CD14-positive monocyte (primary cell): ENCODE measurements around the gene USB1. TPM values are rescaled to one million over a fixed set of nuclear protein-coding genes. Genes with fewer than 3 reads are reported as not detected.

ENCODE experiments used
- DNase-seq, 3 donors: peaks; one replicate each; pipeline ENCODE4 v3.0.0-alpha.2; 2011 to 2022
- H2AFZ ChIP-seq: 2 replicates; pipeline ENCODE4 v1.6.0; 2012; ENCODE audit warnings: mild to moderate bottlenecking, low read depth, low read length, inconsistent platforms; ENCODE audit not compliant: insufficient read depth, poor library complexity, severe bottlenecking
- H3K27ac ChIP-seq, 2 donors: 1 replicate in 1 of 2; 2 replicates in 1 of 2; pipeline ENCODE4 v1.5.1; 2012 to 2013; ENCODE audit warnings: low read length in 2 of 2, control low read depth in 1 of 2, inconsistent platforms in 1 of 2, low read depth in 1 of 2, mild to moderate bottlenecking in 1 of 2
- H3K27me3 ChIP-seq, 2 donors: one replicate each; pipeline versions ENCODE4 v1.6.0 to v1.6.1; 2011 to 2013; ENCODE audit warnings: low read length in 2 of 2; ENCODE audit not compliant: control insufficient read depth in 2 of 2, insufficient read depth in 2 of 2
- H3K36me3 ChIP-seq, 2 donors: replicated peaks in 1 of 2; 1 replicate in 1 of 2; 2 replicates in 1 of 2; pipeline versions ENCODE4 v1.5.1 to v1.6.1; 2012 to 2013; ENCODE audit warnings: low read length in 2 of 2, control low read depth in 1 of 2, inconsistent platforms in 1 of 2, mild to moderate bottlenecking in 1 of 2; ENCODE audit not compliant: insufficient read depth in 2 of 2, control insufficient read depth in 1 of 2
- H3K4me1 ChIP-seq, 2 donors: 1 replicate in 1 of 2; 2 replicates in 1 of 2; pipeline versions ENCODE4 v1.5.1 to v1.6.1; 2012 to 2013; ENCODE audit warnings: low read length in 2 of 2, control low read depth in 1 of 2, inconsistent platforms in 1 of 2, mild to moderate bottlenecking in 1 of 2, moderate library complexity in 1 of 2; ENCODE audit not compliant: insufficient read depth in 2 of 2, control insufficient read depth in 1 of 2
- H3K4me2 ChIP-seq: replicated peaks from 2 replicates; pipeline ENCODE3; 2012; ENCODE audit warnings: low read length, moderate library complexity, mild to moderate bottlenecking; ENCODE audit not compliant: poor library complexity, severe bottlenecking; ENCODE audit errors: extremely low read depth
- H3K4me3 ChIP-seq, 3 experiments: fragments of 200-600 bp in 1 of 3; sonication (generic) in 1 of 3; replicated peaks in 1 of 3; 1 replicate in 2 of 3; 2 replicates in 1 of 3; pipeline ENCODE4 v1.5.1; 2011 to 2013; ENCODE audit warnings: low read length in 3 of 3, mild to moderate bottlenecking in 3 of 3, control low read depth in 2 of 3, low read depth in 2 of 3, inconsistent platforms in 1 of 3, moderate library complexity in 1 of 3
- H3K79me2 ChIP-seq: 2 replicates; pipeline ENCODE4 v1.6.0; 2012; ENCODE audit warnings: mild to moderate bottlenecking, control low read depth, inconsistent platforms, low read length, moderate library complexity; ENCODE audit not compliant: insufficient read depth
- H3K9ac ChIP-seq: 2 replicates; pipeline ENCODE4 v1.6.0; 2017; ENCODE audit warnings: low read length, mild to moderate bottlenecking; ENCODE audit not compliant: insufficient read depth, poor library complexity, severe bottlenecking
- H3K9me3 ChIP-seq, 2 donors: replicated peaks in 1 of 2; 1 replicate in 1 of 2; 2 replicates in 1 of 2; pipeline versions ENCODE4 v1.5.1 to v1.6.1; 2012 to 2013; ENCODE audit warnings: low read length in 2 of 2, control low read depth in 1 of 2; ENCODE audit not compliant: control insufficient read depth in 1 of 2, insufficient read depth in 1 of 2
- H4K20me1 ChIP-seq: 2 replicates; pipeline ENCODE4 v1.6.0; 2012; ENCODE audit warnings: mild to moderate bottlenecking, low read length, control low read depth, moderate library complexity; ENCODE audit not compliant: insufficient read depth
- H3K27ac Mint-ChIP-seq, 7 donors: one replicate each; pipeline ENCODE4 v1.8.0; 2020; ENCODE audit warnings: mild to moderate bottlenecking in 7 of 7, mixed read lengths in 7 of 7, moderate library complexity in 6 of 7, inconsistent platforms in 2 of 7
- H3K27me3 Mint-ChIP-seq, 3 donors: one replicate each; pipeline ENCODE4 v1.8.0; 2021 to 2022; ENCODE audit warnings: low read depth in 3 of 3, mild to moderate bottlenecking in 3 of 3, mixed read lengths in 3 of 3, moderate library complexity in 3 of 3, inconsistent platforms in 1 of 3
- H3K36me3 Mint-ChIP-seq, 2 donors: one replicate each; pipeline ENCODE4 v1.8.0; 2020; ENCODE audit warnings: mixed read lengths in 2 of 2, inconsistent platforms in 1 of 2, mild to moderate bottlenecking in 1 of 2
- H3K4me1 Mint-ChIP-seq: one replicate; pipeline ENCODE4 v1.8.0; 2020; ENCODE audit warnings: mild to moderate bottlenecking, mixed read lengths
- H3K4me3 Mint-ChIP-seq, 2 donors: one replicate each; pipeline ENCODE4 v1.8.0; 2020; ENCODE audit warnings: mild to moderate bottlenecking in 2 of 2, mixed read lengths in 2 of 2, moderate library complexity in 1 of 2
- H3K9me3 Mint-ChIP-seq, 7 donors: one replicate each; pipeline ENCODE4 v1.8.0; 2020 to 2022; ENCODE audit warnings: mixed read lengths in 7 of 7, mild to moderate bottlenecking in 6 of 7, moderate library complexity in 6 of 7, inconsistent platforms in 2 of 7
- CTCF ChIP-seq: fragments of 200-600 bp; IDR thresholded peaks from one replicate; pipeline ENCODE4 v1.8.0; 2022; ENCODE audit warnings: antibody characterized with exemption, mild to moderate bottlenecking
- WGBS: methylation state at CpG from one replicate; pipeline ENCODE4 v1.1.5; 2013; ENCODE audit warnings: missing lambda C conversion rate; ENCODE audit not compliant: insufficient coverage; 5-methylcytosine and 5-hydroxymethylcytosine counted together
- intact Hi-C, 2 donors: fragments of 100-400 bp; cut with micrococcal nuclease; formaldehyde crosslinking; loops; one replicate each; pipeline versions ENCODE4 v1.15.0 to v1.15.1; 2023
- polyA plus RNA-seq, 3 donors: library from polyadenylated mRNA; depleted of rRNA in 1 of 3; unstranded in 2 of 3; stranded (reverse) in 1 of 3; fragments of 300-500 nt in 2 of 3; fragments of >200 nt in 1 of 3; fragmentation: Illumina TruSeq in 2 of 3; gene quantifications; 1 replicate in 2 of 3; 2 replicates in 1 of 3; pipeline ENCODE4 v1.2.3, GENCODE V29; 2012 to 2021

USB1 gene
- polyA plus RNA-seq, 3 donors = 25.7 to 55.7 (median 44.4) TPM

DNA sequence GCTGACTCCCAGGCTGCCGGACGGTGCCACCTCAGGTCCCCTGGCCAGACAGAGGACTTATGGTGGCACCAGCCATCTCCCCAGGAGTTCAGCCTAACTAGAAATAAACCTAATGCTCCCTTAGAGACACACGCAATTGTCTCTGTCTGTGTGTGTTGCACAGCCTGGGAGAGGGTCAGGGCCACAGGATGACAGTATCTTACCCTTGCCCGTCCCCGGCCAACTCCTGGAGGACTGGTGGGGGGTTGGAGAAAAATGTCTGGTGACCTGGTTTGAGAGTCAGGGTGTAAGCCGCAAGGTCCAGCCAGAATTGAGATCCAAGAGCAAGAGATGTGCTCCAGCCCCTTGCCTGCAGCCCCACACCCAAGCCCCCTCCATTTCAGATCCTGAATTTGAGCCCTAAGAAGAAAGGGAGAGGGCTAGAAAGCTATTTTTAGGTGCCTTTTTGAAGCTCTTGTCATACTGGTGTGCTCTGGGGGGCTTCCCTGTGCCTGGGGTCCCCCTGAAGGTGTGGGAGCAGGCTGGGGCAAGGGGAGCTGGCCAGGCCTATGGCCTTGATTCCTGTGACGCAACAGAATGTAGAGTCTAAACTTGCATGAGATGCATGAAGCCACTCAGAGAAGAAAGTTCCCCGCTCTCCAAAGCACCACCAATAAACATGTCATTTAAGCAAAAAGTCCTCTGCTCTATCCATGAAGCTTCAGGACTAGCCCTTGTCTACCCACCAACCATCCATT is 13.6 kb upstream of the USB1 start:
- no peak for TF ChIP-seq CTCF
- no peak overlapping the region for H3K4me3 ChIP-seq
- peaks cover 5% of the 10 kb centered on the region for H4K20me1 ChIP-seq
- H3K4me1 ChIP-seq = peaks cover 13 to 15% of the 10 kb centered on the region in 2 donors
- no peak overlapping the region for H3K4me2 ChIP-seq
- H3K9ac ChIP-seq = no peak overlapping the region
- no peaks in the 10 kb centered on the region for H3K36me3 ChIP-seq
- H3K36me3 Mint-ChIP-seq = peaks cover 2 to 3% of the 10 kb centered on the region in 2 donors
- 100% methylated on average over 4 of the region's 8 CpGs for WGBS
- H3K27ac Mint-ChIP-seq = peak overlapping the region in 1 of 7 donors; percentile 20
- H3K4me3 Mint-ChIP-seq = no peak overlapping the region
- no peaks in the 10 kb centered on the region for H3K9me3 ChIP-seq
- peaks cover 11% of the 10 kb centered on the region for H3K4me1 Mint-ChIP-seq
- H2AFZ ChIP-seq = no peak overlapping the region
- H3K27me3 Mint-ChIP-seq = peaks cover 23 to 37% (median 35%) of the 10 kb centered on the region in 3 donors
- peaks cover 0 to 19% (median 2%) of the 10 kb centered on the region in 7 donors for H3K9me3 Mint-ChIP-seq
- peaks cover 0 to 25% of the 10 kb centered on the region in 2 donors for H3K27me3 ChIP-seq
- intact Hi-C loops = no loop called here
- no peaks in the 10 kb centered on the region for H3K79me2 ChIP-seq
- H3K27ac ChIP-seq = no peak overlapping the region
- DNase-seq = no peak

GRCh38 chr16:57988929-57989328 is 12.3 kb upstream of the USB1 start:
- peaks cover 21% of the 10 kb centered on the region for H3K4me1 Mint-ChIP-seq
- no peaks in the 10 kb centered on the region for H3K9me3 ChIP-seq
- H3K36me3 ChIP-seq = peaks cover 0 to 8% of the 10 kb centered on the region in 2 donors
- H3K9ac ChIP-seq = no peak overlapping the region
- no peak overlapping the region for H3K4me2 ChIP-seq
- H3K36me3 Mint-ChIP-seq = peaks cover 5 to 9% of the 10 kb centered on the region in 2 donors
- H3K4me3 Mint-ChIP-seq = no peak overlapping the region
- peaks cover 0 to 19% (median 2%) of the 10 kb centered on the region in 7 donors for H3K9me3 Mint-ChIP-seq
- H3K27me3 Mint-ChIP-seq = peaks cover 20 to 31% (median 30%) of the 10 kb centered on the region in 3 donors
- no peak for TF ChIP-seq CTCF
- peaks cover 0 to 23% of the 10 kb centered on the region in 2 donors for H3K27me3 ChIP-seq
- H2AFZ ChIP-seq = no peak overlapping the region
- WGBS = 20% methylated on average over 1 of the region's 1 CpG
- intact Hi-C loops = no loop called here
- no peak overlapping the region for H3K4me3 ChIP-seq
- H3K27ac Mint-ChIP-seq = no peak overlapping the region
- H3K79me2 ChIP-seq = peaks cover under 1% of the 10 kb centered on the region
- H4K20me1 ChIP-seq = peaks cover 17% of the 10 kb centered on the region
- H3K4me1 ChIP-seq = peaks cover 19 to 22% of the 10 kb centered on the region in 2 donors
- no peak for DNase-seq
- H3K27ac ChIP-seq = no peak overlapping the region
